ENCODE measurements around the gene LY6G6F.

The LY6G6F gene

DNA sequence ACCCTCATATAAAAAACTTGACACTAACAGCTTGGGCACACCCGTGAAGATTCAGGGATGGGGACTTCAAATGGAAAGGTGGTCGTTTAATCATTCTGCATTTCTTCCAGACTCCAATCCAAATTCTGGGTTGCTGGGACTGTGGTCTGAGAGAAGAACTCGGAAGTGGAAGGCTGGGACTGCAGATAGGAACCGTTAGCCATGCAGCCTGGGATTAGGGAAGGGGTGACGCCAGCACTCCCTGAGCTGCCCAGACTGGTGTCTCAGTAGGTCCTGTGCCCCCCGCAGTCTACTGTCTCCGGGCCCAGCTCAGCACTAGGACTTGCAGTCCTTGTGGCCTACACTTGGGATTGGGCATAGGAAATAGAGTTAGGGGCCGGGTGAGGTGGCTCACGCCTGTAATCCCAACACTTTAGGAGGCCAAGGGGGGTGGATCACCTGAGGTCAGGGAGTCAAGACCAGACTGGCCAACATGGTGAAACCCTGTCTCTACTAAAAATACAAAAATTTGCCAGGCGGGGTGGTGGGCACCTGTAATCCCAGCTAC lies 30.2 kb downstream of the LY6G6F start:
- Histone ChIP-seq H3K36me3 (peaks cover 28% of the 10 kb centered on the region), H3K9me3 (ENCODE audit: severe bottlenecking) (peaks cover 4% of the 10 kb centered on the region), H3K27me3 (ENCODE audit: insufficient read depth, low read depth, severe bottlenecking) (no peaks in the 10 kb centered on the region), H3K27ac (peak overlapping the region; percentile 61), H3K4me3 (ENCODE audit: low read depth, low read length) (peak overlapping the region; percentile 74)
- DNase-seq = no peak
- TF ChIP-seq, protein P1, sequence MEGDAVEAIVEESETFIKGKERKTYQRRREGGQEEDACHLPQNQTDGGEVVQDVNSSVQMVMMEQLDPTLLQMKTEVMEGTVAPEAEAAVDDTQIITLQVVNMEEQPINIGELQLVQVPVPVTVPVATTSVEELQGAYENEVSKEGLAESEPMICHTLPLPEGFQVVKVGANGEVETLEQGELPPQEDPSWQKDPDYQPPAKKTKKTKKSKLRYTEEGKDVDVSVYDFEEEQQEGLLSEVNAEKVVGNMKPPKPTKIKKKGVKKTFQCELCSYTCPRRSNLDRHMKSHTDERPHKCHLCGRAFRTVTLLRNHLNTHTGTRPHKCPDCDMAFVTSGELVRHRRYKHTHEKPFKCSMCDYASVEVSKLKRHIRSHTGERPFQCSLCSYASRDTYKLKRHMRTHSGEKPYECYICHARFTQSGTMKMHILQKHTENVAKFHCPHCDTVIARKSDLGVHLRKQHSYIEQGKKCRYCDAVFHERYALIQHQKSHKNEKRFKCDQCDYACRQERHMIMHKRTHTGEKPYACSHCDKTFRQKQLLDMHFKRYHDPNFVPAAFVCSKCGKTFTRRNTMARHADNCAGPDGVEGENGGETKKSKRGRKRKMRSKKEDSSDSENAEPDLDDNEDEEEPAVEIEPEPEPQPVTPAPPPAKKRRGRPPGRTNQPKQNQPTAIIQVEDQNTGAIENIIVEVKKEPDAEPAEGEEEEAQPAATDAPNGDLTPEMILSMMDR (IDR thresholded peaks at IDR 0.05; ENCODE audit: low read depth, low read length) = no peak

DNA sequence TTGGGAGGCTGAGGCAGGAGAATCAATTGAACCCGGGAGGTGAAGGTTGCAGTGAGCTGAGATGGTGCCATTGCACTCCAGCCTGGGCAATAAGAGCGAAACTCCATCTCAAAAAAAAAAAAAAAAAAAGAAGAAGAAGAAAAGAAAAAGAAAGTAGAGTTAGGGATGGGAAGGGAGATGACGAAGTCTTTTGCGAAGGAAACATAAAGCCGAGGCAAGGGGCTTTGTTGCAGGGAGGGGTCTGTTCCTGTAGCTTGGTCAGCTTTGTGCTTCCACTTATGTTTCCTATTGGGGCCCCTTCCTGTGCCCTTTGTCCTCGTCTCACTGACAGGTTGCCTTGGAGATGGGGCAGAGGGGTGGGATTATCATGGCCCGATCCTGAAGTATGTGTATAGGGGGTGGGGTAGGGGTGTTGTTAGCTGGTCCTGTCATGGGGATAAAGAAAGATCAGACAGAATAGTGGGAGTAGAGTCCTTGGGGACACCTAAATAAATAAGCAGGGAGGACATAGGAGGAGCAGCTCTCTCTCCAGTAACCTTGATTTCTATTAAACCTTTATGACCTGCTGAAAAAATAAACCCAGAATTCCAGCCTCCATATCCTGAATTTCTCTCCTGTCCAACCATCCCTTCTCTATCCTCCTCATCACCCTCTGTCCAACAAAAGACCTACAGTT lies 30.8 kb downstream of the LY6G6F start:
- peak; percentile 62 for DNase-seq

DNA sequence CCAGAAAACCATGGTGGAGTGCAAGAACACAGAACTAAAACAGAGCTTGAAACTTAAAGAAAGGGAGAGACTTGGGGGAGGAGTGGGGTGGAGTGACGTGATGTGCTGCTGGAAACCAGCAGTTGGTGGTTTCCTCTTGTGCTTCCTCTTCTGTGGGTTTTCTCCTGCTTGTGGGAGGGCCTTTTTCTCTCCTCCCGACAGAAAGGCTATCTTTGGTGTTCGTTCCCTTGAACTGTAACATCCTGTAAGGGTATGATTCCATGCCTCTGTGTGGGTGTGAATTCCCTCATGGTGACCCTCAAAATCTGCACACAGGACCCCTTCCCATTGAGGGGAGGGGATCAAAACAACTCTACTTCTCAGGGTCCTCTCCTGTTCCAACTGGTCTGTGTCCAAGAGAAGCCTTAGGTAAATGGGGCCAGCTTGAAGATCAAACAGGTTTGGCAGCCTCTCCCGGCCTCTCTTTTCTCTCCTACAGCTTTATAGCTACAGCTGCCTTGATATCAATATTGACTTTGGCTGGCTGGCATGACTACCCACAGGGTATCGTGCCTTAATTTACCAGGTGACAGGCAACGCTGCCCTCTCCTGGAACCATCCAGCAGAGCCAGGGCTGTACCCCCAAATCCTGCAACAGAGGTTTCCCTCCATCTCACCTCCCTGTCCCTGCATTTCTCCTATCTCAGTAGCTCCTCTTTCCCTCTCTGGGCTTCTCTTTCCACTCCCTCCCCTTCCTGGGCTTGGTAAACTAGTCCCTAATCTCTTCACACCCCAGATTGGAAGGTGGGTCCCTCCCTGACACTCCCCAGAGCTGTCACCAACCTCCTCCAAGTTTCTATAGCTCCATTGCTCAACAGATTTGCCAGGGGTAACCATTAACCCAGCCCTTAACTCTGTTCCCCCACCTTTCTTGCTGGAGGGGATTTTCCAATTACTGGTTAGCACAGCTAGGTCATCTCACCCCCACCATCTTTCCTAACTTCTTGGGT lies 31.6 kb downstream of the LY6G6F start:
- Histone ChIP-seq H3K9me3 (ENCODE audit: severe bottlenecking) (peaks cover 4% of the 10 kb centered on the region), H3K27me3 (ENCODE audit: insufficient read depth, low read depth, severe bottlenecking) (no peaks in the 10 kb centered on the region), H3K36me3 (peaks cover 14% of the 10 kb centered on the region), H3K27ac (peak overlapping the region; percentile 19), H3K4me3 (ENCODE audit: low read depth, low read length) (no peak overlapping the region)
- TF ChIP-seq, protein P1 (IDR thresholded peaks at IDR 0.05; ENCODE audit: low read depth, low read length) = peak; percentile 60
- no peak for DNase-seq

More for the DNA sequence above, 30.8 kb downstream of the LY6G6F start:
- H3K27ac ChIP-seq = peak overlapping the region; percentile 61
- H3K27me3 ChIP-seq (ENCODE audit: insufficient read depth, low read depth, severe bottlenecking) = no peaks in the 10 kb centered on the region
- H3K36me3 ChIP-seq = peaks cover 22% of the 10 kb centered on the region
- TF ChIP-seq, protein P1 (IDR thresholded peaks at IDR 0.05; ENCODE audit: low read depth, low read length) = no peak
- peaks cover 4% of the 10 kb centered on the region for H3K9me3 ChIP-seq (ENCODE audit: severe bottlenecking)
- H3K4me3 ChIP-seq (ENCODE audit: low read depth, low read length) = no peak overlapping the region

DNA sequence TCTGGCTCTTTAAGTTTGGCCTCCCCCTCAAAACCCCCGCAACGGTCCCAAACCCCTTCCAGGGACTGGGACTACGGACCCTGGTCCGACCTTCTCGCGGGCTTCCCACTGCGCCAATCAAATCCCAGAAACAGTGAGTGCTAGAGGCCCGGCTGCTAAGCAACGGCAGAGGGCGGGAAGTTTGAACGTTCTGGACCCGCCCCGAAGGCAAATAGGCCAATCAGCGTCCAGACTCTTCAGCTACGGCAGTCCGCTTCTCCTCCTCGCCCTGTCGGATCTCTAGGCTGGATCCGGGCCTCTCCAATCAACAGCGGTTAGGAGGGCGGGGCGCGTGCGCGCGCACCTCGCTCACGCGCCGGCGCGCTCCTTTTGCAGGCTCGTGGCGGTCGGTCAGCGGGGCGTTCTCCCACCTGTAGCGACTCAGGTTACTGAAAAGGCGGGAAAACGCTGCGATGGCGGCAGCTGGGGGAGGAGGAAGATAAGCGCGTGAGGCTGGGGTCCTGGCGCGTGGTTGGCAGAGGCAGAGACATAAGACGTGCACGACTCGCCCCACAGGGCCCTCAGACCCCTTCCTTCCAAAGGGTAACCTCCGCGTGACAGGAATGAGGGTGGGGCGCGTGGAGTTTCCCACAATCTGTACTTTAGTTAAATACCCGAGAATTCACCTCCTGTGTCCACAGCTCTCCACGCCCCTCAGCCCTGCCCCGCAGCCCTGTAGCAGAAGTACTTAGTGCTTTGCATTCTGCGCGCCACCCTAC lies 33.2 kb downstream of the LY6G6F start, which contains the start of gene MSH5:
Gene MSH5 (plus strand): TSS at position 367 of the 758 bp plus-strand sequence. CDS start 462 bp downstream, outside the sequence.
- TF ChIP-seq, protein P1 (IDR thresholded peaks at IDR 0.05; ENCODE audit: low read depth, low read length) = no peak
- no peak within 1 kb of the TSS for H3K27ac ChIP-seq

More for the DNA sequence above, 33.2 kb downstream of the LY6G6F start, which contains the start of gene MSH5:
- Histone ChIP-seq H3K36me3 (no peaks in the 10 kb centered on the region), H3K9me3 (ENCODE audit: severe bottlenecking) (peaks cover 4% of the 10 kb centered on the region), H3K27me3 (ENCODE audit: insufficient read depth, low read depth, severe bottlenecking) (no peaks in the 10 kb centered on the region), H3K4me3 (ENCODE audit: low read depth, low read length) (no peak within 1 kb of the TSS)
- no peak for DNase-seq

Measured in WERI-Rb-1 (cell line).